HG02938 (cell line): ENCODE measurements around the gene PSMC3IP.
A peak's percentile ranks its signal among the peaks of the same experiment; 100 is the strongest.

Experiments used
- ATAC-seq: cut with Tn5 transposase; IDR thresholded peaks from one replicate; pipeline ENCODE4 v1.9.1; 2021; ENCODE audit warnings: mild to moderate bottlenecking, moderate library complexity; ENCODE audit not compliant: unreplicated experiment

PSMC3IP gene

DNA sequence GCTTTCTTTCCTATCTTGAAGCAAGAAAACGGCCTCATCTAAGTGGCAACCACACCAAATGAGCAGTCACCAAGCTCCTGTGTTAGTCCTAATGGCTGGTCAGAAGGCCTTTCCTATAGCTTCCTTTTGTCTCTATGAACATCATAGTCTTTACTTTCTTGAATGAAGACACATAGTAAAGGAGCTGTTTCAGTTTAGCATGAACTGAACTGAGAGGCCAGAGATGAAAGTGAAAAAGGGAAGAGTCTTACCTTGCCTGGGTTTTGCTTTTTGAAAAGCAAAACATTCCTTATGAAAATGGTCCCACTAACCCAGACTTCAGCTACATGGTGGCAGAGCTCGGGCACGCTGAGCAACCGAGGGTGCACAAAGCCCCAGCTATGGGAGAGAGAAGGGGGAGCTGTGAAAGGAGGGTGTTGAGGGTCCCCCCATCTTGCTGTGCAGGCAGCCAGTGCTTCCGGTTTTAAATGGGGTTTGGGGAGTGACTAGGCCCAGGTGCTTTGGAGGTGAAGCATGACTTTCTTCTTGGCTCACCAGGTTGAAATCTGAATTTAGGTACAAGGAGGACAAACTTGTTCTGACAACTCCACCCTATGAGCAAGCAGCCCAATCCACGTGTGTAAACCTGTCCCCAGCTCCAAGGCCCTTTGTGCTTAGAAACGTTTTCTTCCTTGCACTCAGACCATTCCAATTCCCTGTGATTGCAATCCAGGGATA, 9.1 kb upstream of the PSMC3IP start:
- ATAC-seq: no peak

DNA sequence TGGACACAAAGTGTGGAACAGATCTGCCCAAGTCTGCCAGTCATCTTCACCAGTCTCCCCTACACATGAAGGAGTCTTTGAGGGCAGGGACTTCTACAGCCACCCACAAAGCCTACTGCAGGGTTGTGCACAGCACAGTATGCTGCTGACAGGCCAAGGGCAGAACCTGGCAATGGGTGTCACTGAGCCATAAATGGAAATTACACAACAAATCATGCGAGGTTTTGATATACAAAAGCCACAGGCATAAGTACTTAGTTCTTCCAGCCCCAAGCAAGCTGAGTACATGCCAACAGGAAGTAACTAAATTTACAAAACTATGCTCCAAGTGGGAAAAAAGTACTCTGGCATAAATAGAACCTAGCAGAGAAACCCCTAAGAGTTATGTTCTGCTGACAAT, 7.8 kb upstream of the PSMC3IP start:
- ATAC-seq: no peak

DNA sequence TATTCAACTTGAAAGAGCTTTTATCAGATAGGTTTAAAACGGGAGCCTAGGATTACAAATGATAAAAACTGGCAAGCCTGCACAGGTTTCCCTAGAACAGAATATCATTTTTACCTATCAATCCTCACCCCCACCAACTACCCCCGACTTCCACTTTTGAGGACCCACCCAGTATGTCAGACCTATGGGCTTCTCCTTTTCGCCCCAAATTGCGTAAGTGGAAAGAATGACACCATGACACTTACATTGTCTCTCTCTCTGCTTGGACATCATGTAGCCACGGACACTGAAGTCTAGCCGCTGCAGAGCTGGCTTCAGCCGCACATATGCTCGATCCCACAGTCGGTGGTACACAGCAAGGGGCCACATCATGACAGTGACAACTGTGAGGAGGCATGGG, 7.4 kb upstream of the PSMC3IP start:
- no peak for ATAC-seq

DNA sequence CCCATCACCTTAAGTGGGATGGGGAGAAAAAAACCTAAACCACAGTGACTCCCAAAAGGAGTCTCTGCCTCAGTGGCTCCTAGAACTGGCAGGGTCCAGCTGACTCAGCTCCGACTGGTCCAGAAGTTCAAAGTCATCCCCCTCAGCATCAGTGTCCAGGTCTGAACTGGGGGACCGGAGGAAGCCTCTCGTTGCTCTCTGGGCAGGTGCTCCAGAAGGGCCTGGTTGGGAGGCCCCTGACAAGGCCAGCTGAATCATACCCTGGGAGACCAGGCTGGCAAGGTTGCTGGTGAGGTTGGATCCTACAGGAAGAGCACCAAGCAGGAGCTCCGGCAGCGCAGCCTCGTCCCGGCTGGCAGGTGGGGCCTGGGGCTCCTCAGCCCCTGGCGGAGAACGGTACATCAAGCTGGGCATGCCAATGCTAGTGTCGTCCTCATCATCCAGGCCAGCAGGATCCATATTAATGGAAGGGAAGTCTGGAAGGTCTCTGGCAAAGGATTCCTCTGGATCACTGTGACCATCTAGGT, 4.3 kb upstream of the PSMC3IP start:
- no peak for ATAC-seq

DNA sequence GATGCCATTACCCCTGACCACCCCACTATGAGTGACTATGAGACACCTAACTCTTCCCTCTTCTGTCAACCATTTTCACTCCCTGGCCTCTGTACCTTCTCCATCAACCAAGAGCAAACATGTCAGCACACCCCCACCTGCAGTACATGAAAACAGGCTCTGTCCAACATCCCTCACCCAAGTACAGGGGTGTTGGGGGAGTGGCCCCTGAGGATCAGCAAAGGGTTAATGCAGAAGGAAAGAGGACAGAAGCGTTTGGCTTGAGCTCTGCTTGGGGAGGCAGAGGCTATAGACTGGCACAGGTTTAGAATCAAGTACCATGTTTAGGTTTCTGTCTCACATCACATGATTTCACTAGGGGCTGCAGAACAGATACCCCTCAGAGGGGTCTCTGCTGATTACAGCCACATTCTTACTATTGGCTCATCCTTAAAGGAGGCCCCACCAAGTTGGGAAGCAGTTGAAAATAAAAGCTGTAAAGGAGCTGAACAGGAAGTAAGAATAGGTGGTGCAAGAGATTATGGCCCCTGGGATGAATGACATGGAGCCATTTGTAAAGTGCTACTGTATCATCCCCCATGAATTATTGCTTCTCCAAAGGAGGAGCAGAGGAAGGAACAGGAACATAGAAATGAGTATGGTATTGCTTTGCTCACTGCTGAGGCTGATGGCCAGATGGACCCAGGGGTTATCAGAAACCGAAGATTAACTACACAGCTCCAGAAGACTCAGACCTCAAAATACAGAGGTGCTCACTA, 2.4 kb upstream of the PSMC3IP start:
- ATAC-seq: no peak

DNA sequence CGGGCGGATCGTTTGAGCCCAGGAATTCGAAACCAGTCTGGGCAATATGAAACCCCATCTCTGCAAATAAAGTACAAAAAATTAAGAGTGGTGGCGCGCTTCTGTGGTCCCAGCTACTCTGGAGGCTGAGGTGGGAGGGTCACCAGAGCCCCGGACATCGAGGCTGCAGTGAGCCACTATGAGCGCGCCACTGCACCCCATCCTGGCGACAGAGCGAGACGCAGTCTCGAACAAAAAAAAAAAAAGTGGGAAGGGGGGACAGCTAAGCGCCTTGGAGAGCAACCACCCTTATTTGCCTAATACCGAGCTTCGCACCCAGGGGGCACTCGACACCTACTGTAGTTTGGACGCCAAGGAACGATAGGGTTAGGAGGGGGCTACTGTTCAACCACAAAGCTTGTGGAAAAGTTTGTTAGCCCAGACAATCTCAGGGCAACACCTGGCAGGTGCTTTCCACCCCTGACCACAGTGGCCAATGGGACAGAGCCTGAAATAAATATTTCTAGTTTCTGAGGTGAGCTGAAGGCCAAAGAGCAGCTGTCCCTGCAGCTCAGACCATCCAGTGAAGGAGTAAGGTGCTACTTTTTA, 847 bp upstream of the PSMC3IP start:
- peak; percentile 50 for ATAC-seq

DNA sequence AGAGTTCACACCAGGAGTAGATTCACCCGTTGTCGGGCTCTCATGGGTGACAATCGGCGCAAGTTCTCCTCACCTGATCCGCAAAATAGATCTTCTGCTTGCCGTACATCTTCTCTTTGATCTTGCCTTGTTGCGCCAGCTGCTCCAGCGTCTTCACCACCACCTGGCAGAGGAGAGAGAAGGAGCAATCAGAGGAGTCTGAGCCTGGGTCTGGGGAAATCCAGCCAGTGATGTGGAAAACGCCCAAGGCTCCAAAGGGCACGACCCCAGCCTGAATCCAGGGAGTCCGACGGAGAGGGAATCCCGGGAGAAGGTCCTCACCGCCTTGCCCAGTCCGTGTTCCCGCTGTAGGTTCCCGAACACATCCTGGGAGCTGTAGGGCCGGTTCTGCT, 393 bp downstream of the PSMC3IP start:
- no peak for ATAC-seq

DNA sequence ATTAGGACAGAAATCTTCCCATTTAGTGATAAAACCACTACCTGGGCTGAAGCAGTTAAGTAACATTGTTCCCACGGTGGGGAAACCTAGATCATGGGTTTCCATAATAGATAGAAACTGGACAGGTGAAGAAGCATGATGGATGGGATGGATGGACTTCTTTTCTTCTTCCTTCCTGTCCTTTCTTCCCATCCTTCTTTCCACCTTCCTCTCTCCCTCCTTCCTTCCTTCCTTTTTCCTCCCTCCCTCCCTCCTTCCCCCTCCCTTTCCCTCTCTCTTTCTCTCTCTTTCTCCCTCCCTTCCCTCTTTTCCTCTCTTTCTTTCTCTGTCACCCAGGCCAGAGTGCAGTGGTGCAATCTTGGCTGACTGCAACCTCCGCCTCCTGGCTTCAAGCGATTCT, 3.1 kb downstream of the PSMC3IP start:
- no peak for ATAC-seq

DNA sequence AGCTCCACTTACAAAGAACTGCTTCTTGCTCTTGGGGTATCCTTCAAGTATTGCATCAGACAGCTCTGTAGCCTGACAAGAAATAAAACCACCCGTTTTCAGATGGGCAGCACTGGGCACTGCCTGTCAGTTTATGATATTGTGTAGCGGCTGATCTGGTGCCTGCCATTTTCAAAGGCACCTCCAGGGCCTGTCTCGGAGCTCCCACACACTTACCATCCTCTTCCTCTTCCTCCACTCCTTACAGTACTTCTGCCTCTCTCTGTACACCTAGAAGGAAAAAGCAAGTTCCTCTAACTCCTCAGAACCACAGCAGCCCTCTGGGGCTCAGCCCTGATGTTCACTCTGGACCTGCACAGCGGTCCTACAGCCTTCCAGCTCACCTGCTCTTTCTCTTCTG, 4.4 kb downstream of the PSMC3IP start:
- ATAC-seq: no peak

DNA sequence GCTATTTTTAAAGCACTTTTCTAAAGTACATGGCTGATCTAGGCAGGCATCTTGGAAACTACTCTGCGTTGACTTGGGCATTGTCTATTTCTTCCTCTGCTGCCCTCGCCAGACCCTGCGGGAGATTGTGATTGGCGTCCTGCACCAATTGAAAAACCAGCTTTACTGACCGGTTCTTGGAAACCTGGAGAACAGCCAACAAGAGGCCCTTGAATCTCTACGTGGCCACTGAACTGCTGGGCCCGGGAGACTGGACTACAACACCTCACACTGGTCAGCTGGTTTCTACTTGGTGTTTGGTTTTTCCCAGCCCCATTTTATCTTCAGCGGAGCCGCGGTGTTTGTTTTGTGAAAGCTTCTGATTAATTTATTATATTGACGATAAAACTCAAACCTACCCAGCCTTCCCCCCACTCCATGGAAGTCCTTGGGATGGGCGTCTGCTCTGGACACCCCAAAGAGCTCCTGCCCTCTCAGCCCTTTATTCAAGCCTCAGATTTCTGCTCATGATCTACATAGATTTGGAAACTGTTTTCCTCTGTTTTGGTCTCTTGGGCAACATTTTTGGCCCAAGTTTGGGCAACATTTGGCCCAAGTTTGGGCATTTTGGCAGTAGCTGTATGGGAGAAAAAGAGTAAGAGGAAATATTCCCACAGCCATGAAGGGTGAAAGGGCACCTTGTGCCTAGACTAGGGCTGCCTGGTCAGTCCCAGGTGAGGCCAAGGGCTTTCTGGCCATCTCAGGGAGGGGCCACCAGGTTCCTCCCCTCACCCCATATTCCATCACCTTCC, 5.9 kb downstream of the PSMC3IP start:
- ATAC-seq: no peak

DNA sequence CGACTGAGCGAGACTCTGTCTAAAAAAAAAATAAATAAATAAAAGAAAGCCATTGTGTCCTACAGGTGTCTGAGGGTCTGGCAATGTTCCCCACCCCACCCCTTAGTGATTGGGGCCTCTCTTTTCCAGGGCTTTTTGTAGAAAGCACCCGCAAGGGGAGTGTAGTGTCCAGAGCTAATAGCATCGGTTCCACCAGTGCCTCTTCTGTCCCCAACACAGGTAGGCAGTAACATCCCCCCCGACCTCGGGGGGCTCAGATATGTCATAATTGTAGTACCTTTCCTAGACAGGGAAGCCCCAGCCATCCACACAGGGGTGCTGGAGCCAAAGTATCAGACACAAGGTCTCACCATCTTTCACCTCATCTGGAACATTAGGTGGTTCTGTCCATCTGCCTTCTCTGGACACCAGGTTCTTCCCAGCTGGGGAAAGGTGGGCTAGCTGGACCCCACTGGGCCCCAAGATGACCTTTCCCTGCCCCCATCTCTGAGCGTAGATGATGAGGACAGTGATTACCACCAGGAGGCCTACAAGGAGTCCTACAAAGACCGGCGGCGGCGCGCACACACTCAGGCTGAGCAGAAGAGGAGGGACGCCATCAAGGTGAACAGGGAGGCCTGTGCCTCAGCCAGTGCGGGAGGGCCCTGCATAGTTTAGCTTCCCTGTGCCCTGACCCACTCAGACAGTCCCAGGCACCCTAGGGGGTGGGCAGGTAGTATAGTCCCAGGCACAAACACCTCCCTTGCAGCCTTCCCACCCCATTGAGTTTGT, 9.0 kb downstream of the PSMC3IP start:
- no peak for ATAC-seq

DNA sequence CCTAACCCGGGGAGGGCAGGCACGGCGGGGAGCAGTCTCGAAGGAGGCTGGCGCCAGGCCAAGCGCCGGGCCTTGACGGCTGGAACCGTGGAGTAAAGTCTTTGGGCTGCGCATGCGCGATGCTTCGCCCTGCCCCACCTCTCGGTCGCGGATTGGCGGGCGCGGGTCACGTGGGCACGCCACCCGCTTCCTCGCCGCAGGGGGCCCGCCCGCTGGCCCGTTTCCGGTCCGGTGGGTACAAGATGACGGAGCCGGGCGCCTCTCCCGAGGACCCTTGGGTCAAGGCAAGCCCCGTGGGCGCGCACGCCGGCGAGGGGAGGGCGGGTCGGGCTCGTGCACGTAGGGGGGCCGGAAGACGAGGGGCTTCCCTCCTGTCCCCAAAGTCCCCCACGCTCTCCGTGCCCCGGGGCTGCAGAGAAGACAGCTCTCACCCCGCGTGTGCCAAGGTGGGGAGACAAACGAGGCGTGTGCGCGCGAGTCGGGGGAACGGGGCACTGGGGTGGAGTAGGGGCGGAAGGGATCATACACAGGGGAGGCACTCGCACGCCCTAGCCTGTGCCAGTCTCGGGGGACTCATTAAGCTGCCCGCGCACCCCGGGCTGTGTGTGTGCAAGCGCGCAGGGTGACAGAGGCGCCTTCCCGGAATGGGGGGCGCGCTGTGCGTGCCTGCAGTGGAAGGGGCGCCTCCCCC, 10.5 kb downstream of the PSMC3IP start, which contains the start of gene MLX:
Gene MLX, plus strand, starts transcription at position 218 of the 691 bp plus-strand sequence. Its CDS starts 25 bp downstream, at position 243.
- peak; percentile 49 for ATAC-seq

DNA sequence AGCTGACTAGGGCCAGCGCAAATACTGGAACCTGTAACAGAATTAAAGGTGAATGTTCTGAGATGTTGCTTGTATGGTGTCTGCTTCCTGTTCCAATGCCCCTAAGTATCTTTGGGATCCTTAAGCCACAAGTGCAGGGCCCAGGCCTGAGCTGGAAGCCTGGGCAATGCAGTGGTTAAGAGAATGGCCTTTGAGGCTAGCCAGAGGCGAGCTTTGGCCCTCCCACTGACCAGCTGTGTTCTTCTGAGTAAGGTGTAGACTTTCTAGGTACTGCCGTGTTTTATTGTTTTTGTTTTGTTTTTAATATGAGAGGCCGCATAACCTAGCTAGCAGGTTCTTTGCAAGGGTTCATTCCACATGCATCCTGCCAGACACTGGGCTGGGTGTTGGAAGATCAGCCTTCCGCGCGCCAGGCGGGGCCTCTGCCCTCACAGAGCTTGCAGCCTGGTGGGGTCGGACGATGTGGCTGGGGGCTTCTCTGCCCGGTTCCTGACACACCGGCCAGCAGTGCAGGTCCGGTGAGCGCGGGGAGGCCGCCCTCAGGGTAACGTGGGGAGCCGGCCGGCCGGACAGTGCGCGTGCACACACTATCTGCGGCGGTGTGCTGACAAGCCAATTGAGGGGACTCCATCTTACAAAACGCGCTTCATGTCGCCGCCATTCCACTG, 11.2 kb downstream of the PSMC3IP start:
- no peak for ATAC-seq

DNA sequence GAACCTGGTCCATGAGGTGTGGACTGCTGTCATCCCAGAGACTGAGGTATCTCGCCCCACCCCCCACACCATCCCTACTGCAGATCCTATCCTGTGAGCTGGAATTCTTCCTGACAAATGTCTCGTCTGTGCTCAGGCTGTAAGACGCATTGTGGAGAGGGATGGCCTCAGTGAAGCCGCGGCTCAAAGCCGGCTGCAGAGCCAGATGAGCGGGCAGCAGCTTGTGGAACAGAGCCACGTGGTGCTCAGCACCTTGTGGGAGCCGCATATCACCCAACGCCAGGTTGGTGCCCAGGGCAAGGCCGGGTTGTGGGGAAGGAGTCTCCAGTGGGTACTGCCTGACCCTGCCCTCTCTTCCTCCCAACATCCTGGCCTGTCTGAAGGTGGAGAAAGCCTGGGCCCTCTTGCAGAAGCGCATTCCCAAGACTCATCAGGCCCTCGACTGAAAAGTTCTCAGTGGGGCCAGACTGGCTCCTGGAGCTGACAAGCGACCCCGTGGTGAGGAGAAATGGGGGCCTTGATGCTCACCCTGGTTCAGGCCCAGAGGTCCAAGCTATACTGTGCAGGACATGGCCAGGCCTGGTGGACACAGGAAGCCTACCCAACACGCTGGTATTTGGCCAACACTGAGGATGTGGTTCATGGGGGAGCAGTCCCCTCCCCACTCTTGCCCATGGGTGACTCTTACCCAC, 11.9 kb downstream of the PSMC3IP start:
- ATAC-seq: no peak

DNA sequence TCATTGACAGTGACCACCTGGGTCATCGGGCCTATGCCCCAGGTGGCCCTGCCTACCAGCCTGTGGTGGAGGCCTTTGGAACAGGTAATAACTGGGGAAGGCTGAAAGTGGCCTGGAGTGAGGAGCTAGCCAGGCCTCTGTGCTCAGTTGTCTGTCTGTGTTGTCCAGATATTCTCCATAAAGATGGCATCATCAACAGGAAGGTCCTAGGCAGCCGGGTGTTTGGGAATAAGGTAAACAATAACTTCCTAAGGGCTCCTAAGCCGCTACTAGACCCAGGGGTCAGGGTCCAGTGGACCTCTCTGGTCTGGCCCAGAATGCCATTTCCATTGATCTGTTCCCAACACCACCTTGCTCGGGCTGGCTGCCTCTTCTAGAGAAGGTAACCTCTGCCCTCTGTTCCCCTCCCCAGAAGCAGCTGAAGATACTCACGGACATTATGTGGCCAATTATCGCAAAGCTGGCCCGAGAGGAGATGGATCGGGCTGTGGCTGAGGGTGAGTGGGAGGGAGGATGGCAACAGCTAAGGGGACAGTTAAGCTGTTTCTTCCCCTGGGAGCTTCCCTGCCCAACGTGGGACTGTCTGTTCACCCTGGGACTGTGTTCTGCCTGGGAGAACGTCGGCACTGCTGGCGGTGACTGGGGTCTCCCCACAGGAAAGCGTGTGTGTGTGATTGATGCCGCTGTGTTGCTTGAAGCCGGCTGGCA, 12.6 kb downstream of the PSMC3IP start:
- ATAC-seq: no peak

DNA sequence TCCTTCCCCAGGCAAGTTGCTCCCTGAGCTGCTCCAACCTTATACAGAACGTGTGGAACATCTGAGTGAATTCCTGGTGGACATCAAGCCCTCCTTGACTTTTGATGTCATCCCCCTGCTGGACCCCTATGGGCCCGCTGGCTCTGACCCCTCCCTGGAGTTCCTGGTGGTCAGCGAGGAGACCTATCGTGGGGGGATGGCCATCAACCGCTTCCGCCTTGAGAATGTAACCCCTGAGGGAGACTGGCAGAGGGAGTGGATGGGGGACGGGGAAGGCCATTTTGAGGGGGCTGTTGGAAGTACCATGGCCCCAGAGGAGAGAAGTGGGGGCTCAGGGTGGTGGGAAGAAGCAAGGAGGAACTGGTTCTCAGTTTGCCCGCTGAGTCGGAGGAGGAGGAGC, 13.6 kb downstream of the PSMC3IP start:
- no peak for ATAC-seq

DNA sequence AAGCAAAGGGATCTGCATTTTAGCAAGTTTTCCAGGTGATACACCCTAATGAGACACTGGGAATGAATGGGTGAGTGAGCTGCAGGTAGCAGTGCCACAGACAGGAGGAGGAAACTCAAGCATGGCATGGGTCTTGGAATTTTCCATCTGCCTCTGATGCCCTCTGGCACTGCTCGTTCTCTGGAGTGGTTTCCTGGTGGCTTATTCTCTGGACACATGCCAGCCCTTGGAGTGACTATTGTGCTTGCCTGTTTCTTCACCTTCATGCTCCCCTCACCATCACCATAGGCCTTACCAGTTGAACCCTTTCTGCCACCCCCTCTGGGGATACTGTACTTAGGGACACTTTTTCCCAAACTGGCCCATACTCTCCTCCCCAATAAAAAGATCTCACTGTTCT, 14.0 kb downstream of the PSMC3IP start:
- ATAC-seq: no peak

DNA sequence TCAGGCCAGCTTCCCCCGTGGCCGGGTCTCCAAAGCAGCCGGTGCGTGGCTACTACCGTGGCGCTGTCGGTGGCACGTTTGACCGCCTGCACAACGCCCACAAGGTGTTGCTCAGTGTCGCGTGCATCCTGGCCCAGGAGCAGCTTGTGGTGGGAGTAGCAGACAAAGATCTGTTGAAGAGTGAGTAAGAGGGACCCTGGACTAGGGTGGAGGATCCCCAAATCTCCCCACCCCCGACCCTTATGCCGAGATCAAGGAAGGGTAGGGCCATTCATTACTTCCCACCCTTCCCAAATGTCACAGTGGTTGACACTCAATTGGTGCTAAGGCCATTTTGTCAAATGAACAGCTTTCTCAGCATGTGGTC, 14.4 kb downstream of the PSMC3IP start:
- ATAC-seq: no peak
